GM18951 (cell line): ENCODE measurements around the gene MED26.
"Not testable (repeated sequence)": the region's sequence is repeated elsewhere in the genome, so short reads cannot be mapped to it uniquely, and the experiment has no call there.

Source experiments
- POLR2A ChIP-seq: IDR thresholded peaks from 4 replicates; pipeline ENCODE4 v1.6.1; 2011; ENCODE audit warnings: mild to moderate bottlenecking; ENCODE audit not compliant: insufficient read length, insufficient read depth; ENCODE audit errors: extremely low read depth
- in situ Hi-C: fragments of 300-500 bp; cut with MboI; formaldehyde crosslinking; loops from one replicate; pipeline ENCODE4 v1.12.0; 2022; ENCODE audit warnings: low sequenced_read_pairs, mixed read lengths, inconsistent platforms; ENCODE audit not compliant: unreplicated experiment

MED26 gene

GRCh38 chr19:16657384-16657783, 29.4 kb upstream of the MED26 start:
- no peak for TF ChIP-seq POLR2A
- in situ Hi-C loops, result no loop called here

GRCh38 chr19:16655727-16656126, 27.7 kb upstream of the MED26 start:
- TF ChIP-seq POLR2A, result no peak
- in situ Hi-C loops, result no loop called here

- in situ Hi-C loops, result no loop called here
- no peak for TF ChIP-seq POLR2A
These were observed 26.6 kb upstream of the MED26 start for GRCh38 chr19:16654627-16655026.

- no peak for TF ChIP-seq POLR2A
- in situ Hi-C loops, result no loop called here
These were observed 26.1 kb upstream of the MED26 start for GRCh38 chr19:16654140-16654539.

- no peak for TF ChIP-seq POLR2A
- in situ Hi-C loops, result no loop called here
These were observed 24.9 kb upstream of the MED26 start for GRCh38 chr19:16652854-16653253.

GRCh38 chr19:16651421-16652188, 23.6 kb upstream of the MED26 start:
- in situ Hi-C loops, result not testable (repeated sequence)

- in situ Hi-C loops, result no loop called here
- TF ChIP-seq POLR2A, result no peak
These were observed 22.8 kb upstream of the MED26 start for GRCh38 chr19:16650821-16651220.

GRCh38 chr19:16649734-16650133, 21.7 kb upstream of the MED26 start:
- no peak for TF ChIP-seq POLR2A
- in situ Hi-C loops, result no loop called here

GRCh38 chr19:16645140-16645539, 17.1 kb upstream of the MED26 start:
- in situ Hi-C loops, result no loop called here
- no peak for TF ChIP-seq POLR2A

GRCh38 chr19:16641695-16642094, 13.7 kb upstream of the MED26 start:
- no peak for TF ChIP-seq POLR2A
- in situ Hi-C loops, result no loop called here

- in situ Hi-C loops, result no loop called here
- TF ChIP-seq POLR2A, result no peak
These were observed 12.9 kb upstream of the MED26 start for GRCh38 chr19:16640951-16641350.

GRCh38 chr19:16638666-16639065, 10.7 kb upstream of the MED26 start:
- TF ChIP-seq POLR2A, result no peak
- in situ Hi-C loops, result no loop called here

- in situ Hi-C loops, result no loop called here
These were observed 9.5 kb upstream of the MED26 start for GRCh38 chr19:16637535-16637934.

GRCh38 chr19:16631465-16631864, 3.5 kb upstream of the MED26 start:
- TF ChIP-seq POLR2A, result no peak
- in situ Hi-C loops, result no loop called here

More at GRCh38 chr19:16637535-16637934, 9.5 kb upstream of the MED26 start:
- TF ChIP-seq POLR2A, result no peak
